A549 (cell line): ENCODE measurements around the gene CCDC171. TPM values are rescaled to one million over a fixed set of nuclear protein-coding genes. Genes with fewer than 3 reads are reported as not detected.

Source experiments
- ATAC-seq, 2 experiments: fragments of 200-7000 bp in 1 of 2; fragments of >200 bp in 1 of 2; cut with Nextera tagmentation in 1 of 2; cut with Tn5 transposase in 1 of 2; 3 replicates each; pipeline versions ENCODE4 v1.8.0 to v1.9.1; 2018 to 2020; ENCODE audit warnings: mild to moderate bottlenecking in 1 of 2, moderate library complexity in 1 of 2
- CTCF ChIA-PET: fragments of 300-600 bp; sonication (Branson Sonifier 250); formaldehyde crosslinking; extraction: SDS; loops from one replicate; lab custom pipeline; 2021; ENCODE audit warnings: antibody characterized with exemption, inconsistent platforms; lab: Yijun Ruan, JAX
- POLR2A ChIA-PET: fragments of 350-600 bp; formaldehyde crosslinking; extraction: SDS; loops from one replicate; lab custom pipeline; 2021; ENCODE audit warnings: antibody characterized with exemption, inconsistent platforms; lab: Yijun Ruan, JAX
- DNase-seq, 2 experiments: peaks; one replicate each; pipeline versions ENCODE4 v3.0.0 to v3.0.0-alpha.2; 2011 to 2016; ENCODE audit warnings: low read depth in 1 of 2, low spot score in 1 of 2
- FAIRE-seq: peaks from 2 replicates; lab custom pipeline; 2011; peaks lifted over from hg19 to GRCh38; lab: Jason Lieb, UNC
- H3K27ac ChIP-seq, 2 experiments: fragments of >200 bp; sonication (Bioruptor Twin); formaldehyde crosslinking; 3 replicates each; pipeline ENCODE4 v1.5.1; 2016 to 2017
- H3K4me1 ChIP-seq: fragments of >200 bp; sonication (Bioruptor Twin); formaldehyde crosslinking; 3 replicates; pipeline ENCODE4 v1.6.1; 2016
- H3K4me2 ChIP-seq: fragments of >200 bp; sonication (Bioruptor Twin); formaldehyde crosslinking; 3 replicates; pipeline ENCODE4 v1.6.1; 2016
- H3K4me3 ChIP-seq: fragments of >200 bp; sonication (Bioruptor Twin); formaldehyde crosslinking; 3 replicates; pipeline ENCODE4 v1.5.1; 2016
- H3K9me3 ChIP-seq: fragments of >200 bp; sonication (Bioruptor Twin); formaldehyde crosslinking; 3 replicates; pipeline ENCODE4 v1.6.1; 2016
- ATOH8 ChIP-seq: fragments of 250-450 bp; sonication (Bioruptor Pico); IDR thresholded peaks from 2 replicates; pipeline ENCODE4 v1.5.0; 2020; ENCODE audit warnings: low read depth, mild to moderate bottlenecking, moderate library complexity
- CBX8 ChIP-seq: fragments of 200-600 bp; sonication (generic); IDR thresholded peaks from 2 replicates; pipeline ENCODE4 v1.6.1; 2016
- CHD2 ChIP-seq: fragments of 150-350 bp; IDR thresholded peaks from 2 replicates; pipeline ENCODE4 v1.6.1; 2014; ENCODE audit warnings: low read length; ENCODE audit not compliant: partially characterized antibody
- CTCF ChIP-seq: fragments of >200 bp; sonication (Bioruptor Twin); formaldehyde crosslinking; IDR thresholded peaks from 3 replicates; pipeline ENCODE4 v1.5.1; 2016
- E2F6 ChIP-seq: IDR thresholded peaks from 2 replicates; pipeline ENCODE4 v1.6.1; 2012; ENCODE audit warnings: low read depth, borderline replicate concordance
- EHF ChIP-seq: fragments of 250-450 bp; sonication (Bioruptor Pico); IDR thresholded peaks from 2 replicates; pipeline ENCODE4 v1.5.0; 2020; ENCODE audit warnings: mild to moderate bottlenecking
- EHMT2 ChIP-seq: fragments of 200-600 bp; sonication (generic); IDR thresholded peaks from 2 replicates; pipeline ENCODE4 v1.6.1; 2016; ENCODE audit warnings: antibody characterized with exemption, low read depth, mild to moderate bottlenecking, moderate library complexity
- ELK1 ChIP-seq: fragments of 150-350 bp; IDR thresholded peaks from 2 replicates; pipeline ENCODE4 v1.6.1; 2014; ENCODE audit warnings: low read depth, mild to moderate bottlenecking, low read length
- EP300 ChIP-seq, 2 experiments: fragments of >200 bp; sonication (Bioruptor Twin); formaldehyde crosslinking; IDR thresholded peaks; 2 replicates in 1 of 2; 3 replicates in 1 of 2; pipeline ENCODE4 v1.6.1; 2016 to 2017
- ESRRA ChIP-seq: fragments of 150-350 bp; IDR thresholded peaks from 2 replicates; pipeline ENCODE4 v1.6.1; 2014; ENCODE audit warnings: mild to moderate bottlenecking, low read length, borderline replicate concordance
- FOXS1 ChIP-seq: fragments of 250-450 bp; sonication (Bioruptor Pico); IDR thresholded peaks from 2 replicates; pipeline ENCODE4 v1.5.0; 2020; ENCODE audit warnings: mild to moderate bottlenecking, moderate library complexity
- HDAC2 ChIP-seq: fragments of 200-600 bp; sonication (generic); IDR thresholded peaks from 2 replicates; pipeline ENCODE4 v1.6.1; 2016
- HEYL ChIP-seq: fragments of 250-450 bp; sonication (Bioruptor Pico); IDR thresholded peaks from 2 replicates; pipeline ENCODE4 v1.8.0; 2021; ENCODE audit warnings: mild to moderate bottlenecking, moderate library complexity
- HOXB13 ChIP-seq: fragments of 250-450 bp; sonication (Bioruptor Pico); IDR thresholded peaks from 2 replicates; pipeline ENCODE4 v1.5.0; 2020; ENCODE audit warnings: low read depth, mild to moderate bottlenecking, moderate library complexity
- KDM1A ChIP-seq: fragments of 200-600 bp; sonication (generic); IDR thresholded peaks from 2 replicates; pipeline ENCODE4 v1.6.1; 2016; ENCODE audit warnings: low read depth, mild to moderate bottlenecking
- MAZ ChIP-seq: fragments of 150-350 bp; IDR thresholded peaks from 2 replicates; pipeline ENCODE4 v1.6.1; 2014; ENCODE audit warnings: antibody characterized with exemption, low read depth, low read length, borderline replicate concordance
- MYC ChIP-seq: IDR thresholded peaks from 2 replicates; pipeline ENCODE4 v1.6.1; 2012; ENCODE audit warnings: mild to moderate bottlenecking, inconsistent platforms, low read length, improper control_type of control experiment, borderline replicate concordance
- NR3C1 ChIP-seq: fragments of >200 bp; sonication (Bioruptor Twin); formaldehyde crosslinking; IDR thresholded peaks from 3 replicates; pipeline ENCODE4 v1.6.1; 2017
- POLR2A ChIP-seq: IDR thresholded peaks from 2 replicates; pipeline ENCODE4 v1.6.1; 2012; ENCODE audit warnings: mild to moderate bottlenecking, low read length
- POLR2AphosphoS2 ChIP-seq: conservative IDR thresholded peaks from 2 replicates; pipeline ENCODE4 v1.6.1; 2012; ENCODE audit warnings: low read length, improper control_type of control experiment, inconsistent platforms
- RAD21 ChIP-seq, 2 experiments: fragments of >200 bp in 1 of 2; sonication (Bioruptor Twin) in 1 of 2; formaldehyde crosslinking in 1 of 2; IDR thresholded peaks in 1 of 2; conservative IDR thresholded peaks in 1 of 2; 2 replicates in 1 of 2; 3 replicates in 1 of 2; pipeline ENCODE4 v1.6.1; 2012 to 2018; ENCODE audit warnings: inconsistent platforms in 1 of 2
- RARB ChIP-seq: fragments of 250-450 bp; sonication (Bioruptor Pico); IDR thresholded peaks from 2 replicates; pipeline ENCODE4 v1.8.0; 2021; ENCODE audit warnings: mild to moderate bottlenecking, moderate library complexity
- RCOR1 ChIP-seq: fragments of 150-350 bp; IDR thresholded peaks from 2 replicates; pipeline ENCODE4 v1.6.1; 2014; ENCODE audit warnings: antibody characterized with exemption, low read length, low read depth
- SMC3 ChIP-seq: fragments of >200 bp; sonication (Bioruptor Twin); formaldehyde crosslinking; IDR thresholded peaks from 3 replicates; pipeline ENCODE4 v1.6.1; 2018; ENCODE audit warnings: inconsistent platforms
- SREBF2 ChIP-seq: fragments of 450-650 bp; IDR thresholded peaks from 2 replicates; pipeline ENCODE4 v1.6.1; 2014; ENCODE audit warnings: mild to moderate bottlenecking, moderate library complexity
- TFCP2L1 ChIP-seq: fragments of 250-450 bp; sonication (Bioruptor Pico); IDR thresholded peaks from 2 replicates; pipeline ENCODE4 v1.5.0; 2021; ENCODE audit warnings: mild to moderate bottlenecking
- TP53 ChIP-seq: fragments of 250-450 bp; sonication (Bioruptor Pico); IDR thresholded peaks from 2 replicates; pipeline ENCODE4 v1.5.0; 2021; ENCODE audit warnings: mild to moderate bottlenecking, moderate library complexity
- ZC3H11A ChIP-seq: fragments of 450-650 bp; IDR thresholded peaks from 2 replicates; pipeline ENCODE4 v1.6.1; 2014; ENCODE audit warnings: antibody characterized with exemption, mild to moderate bottlenecking
- ZNF302 ChIP-seq: fragments of 250-450 bp; sonication (Bioruptor Pico); IDR thresholded peaks from 2 replicates; pipeline ENCODE4 v1.9.0; 2021; ENCODE audit warnings: inconsistent platforms, mild to moderate bottlenecking, moderate library complexity
- ZSCAN20 ChIP-seq: fragments of 250-450 bp; sonication (Bioruptor Pico); IDR thresholded peaks from 2 replicates; pipeline ENCODE4 v1.8.0; 2022; ENCODE audit warnings: mild to moderate bottlenecking, moderate library complexity
- WGBS: methylation state at CpG from one replicate; pipeline ENCODE4 v1.1.6; 2017; ENCODE audit errors: missing lambda C conversion rate; 5-methylcytosine and 5-hydroxymethylcytosine counted together
- polyA plus RNA-seq, 4 experiments: library from polyadenylated mRNA; depleted of rRNA in 3 of 4; stranded (reverse); fragments of >200 nt; fragmentation: RNase III in 1 of 4; extraction: RNeasy Plus Mini Kit Qiagen cat#74134 plus additional on column Dnase treatment in 1 of 4; gene quantifications; 2 replicates in 3 of 4; 3 replicates in 1 of 4; pipeline ENCODE4 v1.2.3, GENCODE V29; 2011 to 2017

Gene CCDC171
- polyA plus RNA-seq, 2 of the 4 experiments (the other 2 are of a cell fraction): 0.88 to 1.3 TPM

- H3K9me3 ChIP-seq: no peaks in the 10 kb centered on the region
- TF ChIP-seq TFCP2L1 (CRISPR knock-in tag): no peak
- TF ChIP-seq RAD21 (conservative IDR thresholded peaks at IDR 0.05 in 1 of 2, IDR thresholded peaks at IDR 0.05 in 1 of 2): peak; percentile 16 to 48; a peak in 2 of 5 replicates
- TF ChIP-seq EHMT2: no peak
- H3K4me3 ChIP-seq: no peak overlapping the region
- ChIA-PET POLR2A (no interaction called here), CTCF (no interaction called here)
- WGBS: 18% methylated on average over 4 of the region's 4 CpGs
- H3K4me2 ChIP-seq: no peak overlapping the region
- ATAC-seq (no peak), FAIRE-seq (no peak), DNase-seq (peak in 1 of 2 experiments; percentile 24)
- no peaks in the 10 kb centered on the region for H3K4me1 ChIP-seq
- no peak overlapping the region for H3K27ac ChIP-seq
Measured at GRCh38 chr9:15824310-15824709, 271.5 kb downstream of the CCDC171 start.

GRCh38 chr9:15831384-15831783 lies 278.5 kb downstream of the CCDC171 start:
- Histone ChIP-seq H3K4me3 (no peak overlapping the region), H3K9me3 (no peaks in the 10 kb centered on the region), H3K27ac (no peak overlapping the region), H3K4me1 (no peaks in the 10 kb centered on the region), H3K4me2 (no peak overlapping the region)
- POLR2A ChIA-PET: no interaction called here
- FAIRE-seq: no peak
- WGBS: 89% methylated on average over 1 of the region's 1 CpG
- DNase-seq: no peak
- no peak for ATAC-seq
- CTCF ChIA-PET: interaction anchor here (0.7 kb wide), 1 partner anchor 42 kb away, joined by 3 read pairs; no protein-coding TSS in a partner anchor
- TF ChIP-seq EHF (CRISPR knock-in tag) (no peak), MYC (no peak), CBX8 (no peak), E2F6 (no peak), ESRRA (no peak), POLR2AphosphoS2 (no peak), MAZ (no peak), HEYL (CRISPR knock-in tag) (no peak), ZSCAN20 (CRISPR knock-in tag) (no peak), HDAC2 (no peak), ZC3H11A (no peak), ZNF302 (CRISPR knock-in tag) (no peak), RARB (CRISPR knock-in tag) (no peak), CTCF (no peak)

- POLR2A ChIA-PET: no interaction called here
- 59% methylated on average over 2 of the region's 2 CpGs for WGBS
- Histone ChIP-seq H3K4me2 (no peak overlapping the region), H3K4me3 (no peak overlapping the region), H3K27ac (no peak overlapping the region), H3K4me1 (no peaks in the 10 kb centered on the region), H3K9me3 (no peaks in the 10 kb centered on the region)
- no peak for DNase-seq
- peak; percentile 7 for FAIRE-seq
- no peak for TF ChIP-seq FOXS1 (CRISPR knock-in tag)
- TF ChIP-seq EP300 (IDR thresholded peaks at IDR 0.05): no peak
- no peak for TF ChIP-seq CHD2
- TF ChIP-seq ATOH8 (CRISPR knock-in tag): no peak
- TF ChIP-seq E2F6: no peak
- no peak for TF ChIP-seq SREBF2
- TF ChIP-seq NR3C1: no peak
- no peak for TF ChIP-seq HOXB13 (CRISPR knock-in tag)
- TF ChIP-seq POLR2A: no peak
- TF ChIP-seq ELK1: no peak
- TF ChIP-seq SMC3: no peak
- no peak for TF ChIP-seq KDM1A
- TF ChIP-seq TP53: no peak
- no peak for TF ChIP-seq RCOR1
- ATAC-seq: no peak
- CTCF ChIA-PET: no interaction called here
Measured at GRCh38 chr9:15834541-15834940, 281.7 kb downstream of the CCDC171 start.
